H9 (cell line): ENCODE data around the gene NOL9. TPM values are rescaled to one million over a fixed set of nuclear protein-coding genes. Genes with fewer than 3 reads are reported as not detected.

Experiments
- DNase-seq: peaks from one replicate; pipeline ENCODE4 v3.0.0-alpha.2; 2017
- H2AFZ ChIP-seq: one replicate; pipeline ENCODE4 v1.6.1; 2013; ENCODE audit warnings: mild to moderate bottlenecking, low read length, control low read depth, moderate library complexity
- H2AK5ac ChIP-seq: 2 replicates; pipeline ENCODE4 v1.6.1; 2013; ENCODE audit warnings: low read length, control low read depth, mixed read lengths; ENCODE audit not compliant: insufficient read length
- H2BK120ac ChIP-seq: one replicate; pipeline ENCODE4 v1.6.1; 2013; ENCODE audit warnings: low read depth, mild to moderate bottlenecking, low read length, control low read depth, inconsistent platforms; ENCODE audit not compliant: poor library complexity, severe bottlenecking
- H2BK12ac ChIP-seq: 2 replicates; pipeline ENCODE4 v1.6.1; 2013; ENCODE audit warnings: low read length, control low read depth, mixed read lengths, low read depth; ENCODE audit not compliant: insufficient read length
- H2BK15ac ChIP-seq: 2 replicates; pipeline ENCODE4 v1.6.1; 2013; ENCODE audit warnings: low read depth, low read length, control low read depth
- H2BK20ac ChIP-seq: one replicate; pipeline ENCODE4 v1.6.1; 2013; ENCODE audit warnings: low read depth, mild to moderate bottlenecking, low read length, control low read depth, inconsistent platforms; ENCODE audit not compliant: poor library complexity, severe bottlenecking
- H2BK5ac ChIP-seq: 2 replicates; pipeline ENCODE4 v1.6.1; 2013; ENCODE audit warnings: low read length, control low read depth, mixed read lengths; ENCODE audit not compliant: insufficient read length
- H3K14ac ChIP-seq: 2 replicates; pipeline ENCODE4 v1.6.1; 2013; ENCODE audit warnings: low read length, control low read depth; ENCODE audit not compliant: insufficient read depth
- H3K18ac ChIP-seq: 2 replicates; pipeline ENCODE4 v1.6.1; 2013; ENCODE audit warnings: low read depth, mild to moderate bottlenecking, mixed read lengths, low read length, control low read depth; ENCODE audit not compliant: insufficient read length
- H3K23ac ChIP-seq: 2 replicates; pipeline ENCODE4 v1.6.1; 2013; ENCODE audit warnings: low read length, control low read depth, mixed read lengths, low read depth; ENCODE audit not compliant: insufficient read length
- H3K23me2 ChIP-seq: 2 replicates; pipeline ENCODE4 v1.6.1; 2013; ENCODE audit warnings: low read depth, mild to moderate bottlenecking, mixed read lengths, low read length, control low read depth; ENCODE audit not compliant: insufficient read length, poor library complexity, severe bottlenecking
- H3K27ac ChIP-seq: 2 replicates; pipeline ENCODE4 v1.5.1; 2013; ENCODE audit warnings: low read length, control low read depth, mixed read lengths, low read depth; ENCODE audit not compliant: insufficient read length
- H3K27me3 ChIP-seq: 2 replicates; pipeline ENCODE4 v1.6.1; 2013; ENCODE audit warnings: low read length, control low read depth, inconsistent platforms; ENCODE audit not compliant: insufficient read depth
- H3K4ac ChIP-seq: 2 replicates; pipeline ENCODE4 v1.6.1; 2013; ENCODE audit warnings: low read depth, mild to moderate bottlenecking, control low read depth, inconsistent platforms, low read length, moderate library complexity
- H3K4me1 ChIP-seq: 2 replicates; pipeline ENCODE4 v1.6.1; 2013; ENCODE audit warnings: low read length, control low read depth, inconsistent platforms; ENCODE audit not compliant: insufficient read depth
- H3K4me2 ChIP-seq: 2 replicates; pipeline ENCODE4 v1.6.1; 2013; ENCODE audit warnings: low read length, control low read depth, mixed read lengths; ENCODE audit not compliant: insufficient read length, insufficient read depth
- H3K56ac ChIP-seq: 2 replicates; pipeline ENCODE4 v1.6.1; 2013; ENCODE audit warnings: low read depth, mild to moderate bottlenecking, mixed read lengths, low read length, control low read depth; ENCODE audit not compliant: insufficient read length
- H3K79me1 ChIP-seq: 2 replicates; pipeline ENCODE4 v1.6.1; 2013; ENCODE audit warnings: low read depth, mild to moderate bottlenecking, moderate library complexity, low read length, control low read depth, inconsistent platforms; ENCODE audit not compliant: insufficient read depth, poor library complexity, severe bottlenecking
- H3K79me2 ChIP-seq: 2 replicates; pipeline ENCODE4 v1.6.1; 2013; ENCODE audit warnings: low read length, control low read depth, inconsistent platforms; ENCODE audit not compliant: insufficient read depth
- H3K9ac ChIP-seq: 2 replicates; pipeline ENCODE4 v1.6.1; 2013; ENCODE audit warnings: low read length, control low read depth, mixed read lengths; ENCODE audit not compliant: insufficient read length; ENCODE audit errors: extremely low read depth
- H3K9me3 ChIP-seq: one replicate; pipeline ENCODE4 v1.6.1; 2013; ENCODE audit warnings: low read depth, low read length, inconsistent platforms; ENCODE audit not compliant: control insufficient read depth
- H3T11ph ChIP-seq: one replicate; pipeline ENCODE4 v1.6.1; 2013; ENCODE audit warnings: mild to moderate bottlenecking, low read length, control low read depth, inconsistent platforms
- H4K20me1 ChIP-seq: one replicate; pipeline ENCODE4 v1.6.1; 2013; ENCODE audit not compliant: control insufficient read depth, insufficient read length, insufficient read depth
- H4K5ac ChIP-seq: 2 replicates; pipeline ENCODE4 v1.6.1; 2013; ENCODE audit warnings: low read depth, mild to moderate bottlenecking, mixed read lengths, low read length, control low read depth; ENCODE audit not compliant: insufficient read length
- H4K8ac ChIP-seq: replicated peaks from 2 replicates; pipeline ENCODE4 v1.6.1; 2013; ENCODE audit warnings: low read length, control low read depth, mixed read lengths, low read depth; ENCODE audit not compliant: insufficient read length
- H4K91ac ChIP-seq: 2 replicates; pipeline ENCODE4 v1.6.1; 2013; ENCODE audit warnings: low read depth, mild to moderate bottlenecking, moderate library complexity, mixed read lengths, low read length, control low read depth; ENCODE audit not compliant: insufficient read length
- H3K27ac Mint-ChIP-seq, 3 experiments: 2 replicates in 2 of 3; 3 replicates in 1 of 3; pipeline ENCODE4 v1.8.0; 2020 to 2021; ENCODE audit warnings: mixed read lengths in 3 of 3, mild to moderate bottlenecking in 1 of 3, moderate library complexity in 1 of 3
- H3K27me3 Mint-ChIP-seq: 2 replicates; pipeline ENCODE4 v1.8.0; 2021; ENCODE audit warnings: low read depth, mild to moderate bottlenecking, moderate library complexity, mixed read lengths
- H3K36me3 Mint-ChIP-seq, 3 experiments: 2 replicates in 2 of 3; 3 replicates in 1 of 3; pipeline ENCODE4 v1.8.0; 2020 to 2021; ENCODE audit warnings: low read depth in 3 of 3, mixed read lengths in 3 of 3; ENCODE audit not compliant: insufficient read depth in 1 of 3
- H3K4me1 Mint-ChIP-seq, 2 experiments: 2 replicates each; pipeline ENCODE4 v1.8.0; 2020; ENCODE audit warnings: mixed read lengths in 2 of 2
- H3K4me3 Mint-ChIP-seq, 2 experiments: 2 replicates in 1 of 2; 3 replicates in 1 of 2; pipeline ENCODE4 v1.8.0; 2020 to 2021; ENCODE audit warnings: mild to moderate bottlenecking in 2 of 2, mixed read lengths in 2 of 2, moderate library complexity in 1 of 2
- H3K9me3 Mint-ChIP-seq, 2 experiments: 2 replicates in 1 of 2; 3 replicates in 1 of 2; pipeline ENCODE4 v1.8.0; 2020; ENCODE audit warnings: mild to moderate bottlenecking in 2 of 2, mixed read lengths in 2 of 2, moderate library complexity in 1 of 2
- CTCF ChIP-seq: fragments of 200-600 bp; sonication (generic); conservative IDR thresholded peaks from 3 replicates; pipeline ENCODE4 v1.8.0; 2021; ENCODE audit warnings: antibody characterized with exemption, mild to moderate bottlenecking
- WGBS: extraction: QIAGEN DNeasy Blood & Tissue Kit; methylation state at CpG from one replicate; pipeline ENCODE4 v1.1.7; 2013; ENCODE audit warnings: missing lambda C conversion rate, low lambda C conversion rate, mixed read lengths; ENCODE audit not compliant: insufficient read length; ENCODE audit errors: extremely low coverage; 5-methylcytosine and 5-hydroxymethylcytosine counted together
- total RNA-seq: library from RNA; stranded (reverse); gene quantifications from 2 replicates; pipeline ENCODE4 v1.2.1, GENCODE V29; 2021

NOL9 gene
- total RNA-seq, 1 experiment from 2014 or later = 50.4 TPM

- H3K18ac ChIP-seq = peak overlapping the region; percentile 16
- Mint-ChIP-seq H3K4me1 (peaks cover 28 to 29% of the 10 kb centered on the region in 2 experiments), H3K36me3 (peaks cover 7 to 30% (median 21%) of the 10 kb centered on the region in 3 experiments), H3K9me3 (no peaks in the 10 kb centered on the region), H3K27me3 (no peaks in the 10 kb centered on the region), H3K4me3 (peak overlapping the region; percentile 88 to 94), H3K27ac (no peak overlapping the region)
- no peaks in the 10 kb centered on the region for H3K79me1 ChIP-seq
- no peak overlapping the region for H3K27ac ChIP-seq
- peak overlapping the region; percentile 56 for H3K9ac ChIP-seq
- H2BK5ac ChIP-seq = no peak overlapping the region
- TF ChIP-seq CTCF = no peak; the same call in 2 of the 3 replicates
- H3K9me3 ChIP-seq = no peaks in the 10 kb centered on the region
- peak overlapping the region; percentile 83 for H3K4me2 ChIP-seq
- H4K8ac ChIP-seq = no peak overlapping the region
- WGBS = no CpG with 5 or more reads among the region's 103 CpGs
- H3K23ac ChIP-seq = no peak overlapping the region
- peak overlapping the region; percentile 30; the same call in 1 of the 2 replicates for H3K14ac ChIP-seq
- no peak overlapping the region for H2BK120ac ChIP-seq
- peaks cover 21% of the 10 kb centered on the region for H3K23me2 ChIP-seq
- no peak overlapping the region for H2AK5ac ChIP-seq
- H3K79me2 ChIP-seq = peaks cover 18% of the 10 kb centered on the region; the same call in 1 of the 2 replicates
- H2BK12ac ChIP-seq = no peak overlapping the region
- H2AFZ ChIP-seq = no peak overlapping the region
- no peak overlapping the region for H3K56ac ChIP-seq
- H4K20me1 ChIP-seq = peaks cover 2% of the 10 kb centered on the region
- H2BK20ac ChIP-seq = no peak overlapping the region
- DNase-seq = no peak
- no peaks in the 10 kb centered on the region for H3K27me3 ChIP-seq
- H2BK15ac ChIP-seq = no peak overlapping the region
- H3T11ph ChIP-seq = no peak overlapping the region
- H3K4me1 ChIP-seq = no peaks in the 10 kb centered on the region
- no peak overlapping the region for H4K5ac ChIP-seq
- no peak overlapping the region for H3K4ac ChIP-seq
- H4K91ac ChIP-seq = no peak overlapping the region
Observed at GRCh38 chr1:6601923-6602668, 47.8 kb upstream of the NOL9 start.
